HEK293 (cell line): Measurements from ENCODE around the gene THRAP3.
A peak's percentile ranks its signal among the peaks of the same experiment; 100 is the strongest.

Experiments used
- GFI1B ChIP-seq: fragments of 450-650 bp; formaldehyde crosslinking; IDR thresholded peaks from 2 replicates; pipeline ENCODE4 v1.5.1; 2016; ENCODE audit warnings: missing biosample characterization, missing genetic modification characterization
- HOXA7 ChIP-seq: sonication (generic); formaldehyde crosslinking; IDR thresholded peaks from 2 replicates; pipeline ENCODE4 v1.8.1; 2022; ENCODE audit warnings: missing genetic modification reagents, borderline replicate concordance
- KLF10 ChIP-seq: fragments of 450-650 bp; IDR thresholded peaks from 2 replicates; pipeline ENCODE4 v1.5.1; 2018; ENCODE audit warnings: missing biosample characterization, mild to moderate bottlenecking, missing genetic modification characterization
- KLF8 ChIP-seq: fragments of 450-650 bp; formaldehyde crosslinking; IDR thresholded peaks from 2 replicates; pipeline ENCODE4 v1.5.1; 2016; ENCODE audit warnings: missing biosample characterization, missing genetic modification characterization
- MYNN ChIP-seq: fragments of 450-650 bp; formaldehyde crosslinking; IDR thresholded peaks from 2 replicates; pipeline ENCODE4 v1.5.1; 2016; ENCODE audit warnings: missing biosample characterization, missing genetic modification characterization, borderline replicate concordance
- PRDM1 ChIP-seq: fragments of 450-650 bp; formaldehyde crosslinking; IDR thresholded peaks from 2 replicates; pipeline ENCODE4; 2016; ENCODE audit warnings: missing biosample characterization, missing genetic modification characterization
- RBAK ChIP-seq: fragments of 450-650 bp; formaldehyde crosslinking; IDR thresholded peaks from 2 replicates; pipeline ENCODE4 v1.5.1; 2016; ENCODE audit warnings: missing biosample characterization, missing genetic modification characterization
- SP7 ChIP-seq: fragments of 450-650 bp; formaldehyde crosslinking; IDR thresholded peaks from 2 replicates; pipeline ENCODE4 v1.5.1; 2016; ENCODE audit warnings: missing biosample characterization, missing genetic modification characterization
- WT1 ChIP-seq: fragments of 450-650 bp; formaldehyde crosslinking; IDR thresholded peaks from 2 replicates; pipeline ENCODE4 v1.5.1; 2016; ENCODE audit warnings: missing biosample characterization, missing genetic modification characterization
- ZFP3 ChIP-seq: fragments of 450-650 bp; formaldehyde crosslinking; IDR thresholded peaks from 2 replicates; pipeline ENCODE4 v1.5.1; 2016; ENCODE audit warnings: low read depth, missing biosample characterization, missing genetic modification characterization
- ZNF175 ChIP-seq: fragments of 450-650 bp; formaldehyde crosslinking; IDR thresholded peaks from 2 replicates; pipeline ENCODE4 v1.5.1; 2016; ENCODE audit warnings: missing biosample characterization, missing genetic modification characterization
- ZNF214 ChIP-seq: fragments of 450-650 bp; formaldehyde crosslinking; IDR thresholded peaks from 2 replicates; pipeline ENCODE4 v1.5.1; 2017; ENCODE audit warnings: missing biosample characterization, mild to moderate bottlenecking, missing genetic modification characterization, borderline replicate concordance
- ZNF292 ChIP-seq: fragments of 450-650 bp; formaldehyde crosslinking; IDR thresholded peaks from 2 replicates; pipeline ENCODE4 v1.5.1; 2016; ENCODE audit warnings: low read depth, missing biosample characterization, missing genetic modification characterization, borderline replicate concordance
- ZNF335 ChIP-seq: fragments of 450-650 bp; formaldehyde crosslinking; conservative IDR thresholded peaks from 2 replicates; pipeline ENCODE4 v1.5.1; 2016; ENCODE audit warnings: missing biosample characterization, missing genetic modification characterization
- ZNF416 ChIP-seq: fragments of 450-650 bp; formaldehyde crosslinking; IDR thresholded peaks from 2 replicates; pipeline ENCODE4 v1.5.1; 2016; ENCODE audit warnings: missing biosample characterization, missing genetic modification characterization
- ZNF433 ChIP-seq: fragments of 450-650 bp; formaldehyde crosslinking; IDR thresholded peaks from 2 replicates; pipeline ENCODE4 v1.5.1; 2016; ENCODE audit warnings: missing biosample characterization, missing genetic modification characterization, low read depth
- ZNF555 ChIP-seq: fragments of 450-650 bp; formaldehyde crosslinking; conservative IDR thresholded peaks from 2 replicates; pipeline ENCODE4 v1.5.1; 2017; ENCODE audit warnings: missing biosample characterization, mild to moderate bottlenecking, missing genetic modification characterization, inconsistent platforms
- ZNF600 ChIP-seq: fragments of 450-650 bp; formaldehyde crosslinking; IDR thresholded peaks from 2 replicates; pipeline ENCODE4 v1.5.1; 2016; ENCODE audit warnings: missing biosample characterization, missing genetic modification characterization
- ZNF623 ChIP-seq: fragments of 450-650 bp; formaldehyde crosslinking; IDR thresholded peaks from 2 replicates; pipeline ENCODE4 v1.5.1; 2016; ENCODE audit warnings: missing biosample characterization, missing genetic modification characterization
- ZNF747 ChIP-seq: fragments of 450-650 bp; formaldehyde crosslinking; IDR thresholded peaks from 2 replicates; pipeline ENCODE4 v1.5.1; 2016; ENCODE audit warnings: missing biosample characterization, missing genetic modification characterization
- ZNF837 ChIP-seq: fragments of 450-650 bp; formaldehyde crosslinking; IDR thresholded peaks from 2 replicates; pipeline ENCODE4 v1.5.1; 2016; ENCODE audit warnings: missing biosample characterization, missing genetic modification characterization
- ZSCAN23 ChIP-seq: fragments of 450-650 bp; formaldehyde crosslinking; IDR thresholded peaks from 2 replicates; pipeline ENCODE4 v1.5.1; 2016; ENCODE audit warnings: missing biosample characterization, missing genetic modification characterization
- TF ChIP-seq, protein P1 (sequence below): fragments of 450-650 bp; formaldehyde crosslinking; IDR thresholded peaks from 2 replicates; pipeline ENCODE4 v1.5.1; 2016; ENCODE audit warnings: missing biosample characterization, missing genetic modification characterization
- TF ChIP-seq, protein P2 (sequence below): fragments of 450-650 bp; formaldehyde crosslinking; IDR thresholded peaks from 2 replicates; pipeline ENCODE4 v1.5.1; 2016; ENCODE audit warnings: missing biosample characterization, missing genetic modification characterization
- TF ChIP-seq, protein P3 (sequence below): fragments of 450-650 bp; formaldehyde crosslinking; IDR thresholded peaks from 2 replicates; pipeline ENCODE4 v1.5.1; 2016; ENCODE audit warnings: missing biosample characterization, missing genetic modification characterization
- TF ChIP-seq, protein P4 (sequence below): fragments of 450-650 bp; formaldehyde crosslinking; IDR thresholded peaks from 2 replicates; pipeline ENCODE4 v1.5.1; 2016; ENCODE audit warnings: missing biosample characterization, missing genetic modification characterization
- TF ChIP-seq, protein P5 (sequence below): fragments of 450-650 bp; formaldehyde crosslinking; IDR thresholded peaks from 2 replicates; pipeline ENCODE4 v1.5.1; 2016; ENCODE audit warnings: missing biosample characterization, missing genetic modification characterization
- TF ChIP-seq, protein P6 (sequence below): fragments of 450-650 bp; formaldehyde crosslinking; IDR thresholded peaks from 2 replicates; pipeline ENCODE4 v1.5.1; 2016; ENCODE audit warnings: missing biosample characterization, missing genetic modification characterization

The THRAP3 gene

DNA sequence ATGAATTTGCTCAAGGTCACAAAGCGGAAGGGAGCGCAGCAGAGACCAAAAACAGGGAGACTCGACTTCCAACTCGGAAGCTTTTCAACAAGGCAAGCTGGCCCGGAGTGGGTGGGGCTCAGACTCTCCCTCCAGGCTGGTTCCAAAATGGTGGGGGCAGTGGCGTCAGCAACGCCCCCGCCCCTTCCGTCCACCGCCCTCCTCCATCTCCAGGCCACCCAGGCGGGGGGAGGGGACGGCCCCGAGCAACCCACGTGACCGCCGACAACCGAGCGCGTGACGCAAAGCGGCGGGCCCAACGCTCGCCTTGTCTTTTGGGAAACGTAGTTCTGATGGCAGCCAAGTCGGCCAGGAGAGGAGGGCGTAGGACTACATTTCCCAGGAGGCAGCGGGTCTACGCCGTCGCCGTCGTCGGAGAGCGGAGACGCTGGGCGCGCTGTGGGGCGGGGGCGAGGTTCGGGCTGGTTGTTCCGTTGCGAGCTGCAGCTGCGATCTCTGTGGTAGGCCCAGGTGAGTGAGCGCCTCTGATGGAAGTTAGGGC, at the start of gene THRAP3 (continued):
- TF ChIP-seq, protein P1, sequence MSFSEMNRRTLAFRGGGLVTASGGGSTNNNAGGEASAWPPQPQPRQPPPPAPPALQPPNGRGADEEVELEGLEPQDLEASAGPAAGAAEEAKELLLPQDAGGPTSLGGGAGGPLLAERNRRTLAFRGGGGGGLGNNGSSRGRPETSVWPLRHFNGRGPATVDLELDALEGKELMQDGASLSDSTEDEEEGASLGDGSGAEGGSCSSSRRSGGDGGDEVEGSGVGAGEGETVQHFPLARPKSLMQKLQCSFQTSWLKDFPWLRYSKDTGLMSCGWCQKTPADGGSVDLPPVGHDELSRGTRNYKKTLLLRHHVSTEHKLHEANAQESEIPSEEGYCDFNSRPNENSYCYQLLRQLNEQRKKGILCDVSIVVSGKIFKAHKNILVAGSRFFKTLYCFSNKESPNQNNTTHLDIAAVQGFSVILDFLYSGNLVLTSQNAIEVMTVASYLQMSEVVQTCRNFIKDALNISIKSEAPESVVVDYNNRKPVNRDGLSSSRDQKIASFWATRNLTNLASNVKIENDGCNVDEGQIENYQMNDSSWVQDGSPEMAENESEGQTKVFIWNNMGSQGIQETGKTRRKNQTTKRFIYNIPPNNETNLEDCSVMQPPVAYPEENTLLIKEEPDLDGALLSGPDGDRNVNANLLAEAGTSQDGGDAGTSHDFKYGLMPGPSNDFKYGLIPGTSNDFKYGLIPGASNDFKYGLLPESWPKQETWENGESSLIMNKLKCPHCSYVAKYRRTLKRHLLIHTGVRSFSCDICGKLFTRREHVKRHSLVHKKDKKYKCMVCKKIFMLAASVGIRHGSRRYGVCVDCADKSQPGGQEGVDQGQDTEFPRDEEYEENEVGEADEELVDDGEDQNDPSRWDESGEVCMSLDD: no peak
- TF ChIP-seq ZNF600 (no peak), ZNF335 (tag by site-specific recombination) (no peak; the same call in none of the 2 replicates), HOXA7 (CRISPR knock-in tag) (no peak), ZNF175 (tag by site-specific recombination) (no peak), ZNF747 (tag by site-specific recombination) (no peak), ZNF214 (tag by site-specific recombination) (no peak), ZNF292 (no peak), PRDM1 (0 out of 2 replicates have a peak, but pooled peaks have one; percentile 4), ZFP3 (no peak), ZNF555 (tag by site-specific recombination) (no peak), ZNF433 (no peak), WT1 (no peak; the same call in 1 of the 2 replicates), SP7 (tag by site-specific recombination) (peak; percentile 76; the same call in 1 of the 2 replicates), KLF8 (peak; percentile 100), MYNN (tag by site-specific recombination) (no peak), KLF10 (tag by site-specific recombination) (peak; percentile 94), ZNF837 (no peak), ZNF416 (tag by site-specific recombination) (no peak), RBAK (no peak), ZSCAN23 (tag by site-specific recombination) (no peak), GFI1B (tag by site-specific recombination) (no peak), ZNF623 (tag by site-specific recombination) (no peak; the same call in 1 of the 2 replicates)
- TF ChIP-seq, protein P2, sequence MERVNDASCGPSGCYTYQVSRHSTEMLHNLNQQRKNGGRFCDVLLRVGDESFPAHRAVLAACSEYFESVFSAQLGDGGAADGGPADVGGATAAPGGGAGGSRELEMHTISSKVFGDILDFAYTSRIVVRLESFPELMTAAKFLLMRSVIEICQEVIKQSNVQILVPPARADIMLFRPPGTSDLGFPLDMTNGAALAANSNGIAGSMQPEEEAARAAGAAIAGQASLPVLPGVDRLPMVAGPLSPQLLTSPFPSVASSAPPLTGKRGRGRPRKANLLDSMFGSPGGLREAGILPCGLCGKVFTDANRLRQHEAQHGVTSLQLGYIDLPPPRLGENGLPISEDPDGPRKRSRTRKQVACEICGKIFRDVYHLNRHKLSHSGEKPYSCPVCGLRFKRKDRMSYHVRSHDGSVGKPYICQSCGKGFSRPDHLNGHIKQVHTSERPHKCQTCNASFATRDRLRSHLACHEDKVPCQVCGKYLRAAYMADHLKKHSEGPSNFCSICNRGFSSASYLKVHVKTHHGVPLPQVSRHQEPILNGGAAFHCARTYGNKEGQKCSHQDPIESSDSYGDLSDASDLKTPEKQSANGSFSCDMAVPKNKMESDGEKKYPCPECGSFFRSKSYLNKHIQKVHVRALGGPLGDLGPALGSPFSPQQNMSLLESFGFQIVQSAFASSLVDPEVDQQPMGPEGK: peak; percentile 100
- TF ChIP-seq, protein P3, sequence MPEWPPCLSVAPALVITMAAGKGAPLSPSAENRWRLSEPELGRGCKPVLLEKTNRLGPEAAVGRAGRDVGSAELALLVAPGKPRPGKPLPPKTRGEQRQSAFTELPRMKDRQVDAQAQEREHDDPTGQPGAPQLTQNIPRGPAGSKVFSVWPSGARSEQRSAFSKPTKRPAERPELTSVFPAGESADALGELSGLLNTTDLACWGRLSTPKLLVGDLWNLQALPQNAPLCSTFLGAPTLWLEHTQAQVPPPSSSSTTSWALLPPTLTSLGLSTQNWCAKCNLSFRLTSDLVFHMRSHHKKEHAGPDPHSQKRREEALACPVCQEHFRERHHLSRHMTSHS (tag by site-specific recombination): no peak
- TF ChIP-seq, protein P4, sequence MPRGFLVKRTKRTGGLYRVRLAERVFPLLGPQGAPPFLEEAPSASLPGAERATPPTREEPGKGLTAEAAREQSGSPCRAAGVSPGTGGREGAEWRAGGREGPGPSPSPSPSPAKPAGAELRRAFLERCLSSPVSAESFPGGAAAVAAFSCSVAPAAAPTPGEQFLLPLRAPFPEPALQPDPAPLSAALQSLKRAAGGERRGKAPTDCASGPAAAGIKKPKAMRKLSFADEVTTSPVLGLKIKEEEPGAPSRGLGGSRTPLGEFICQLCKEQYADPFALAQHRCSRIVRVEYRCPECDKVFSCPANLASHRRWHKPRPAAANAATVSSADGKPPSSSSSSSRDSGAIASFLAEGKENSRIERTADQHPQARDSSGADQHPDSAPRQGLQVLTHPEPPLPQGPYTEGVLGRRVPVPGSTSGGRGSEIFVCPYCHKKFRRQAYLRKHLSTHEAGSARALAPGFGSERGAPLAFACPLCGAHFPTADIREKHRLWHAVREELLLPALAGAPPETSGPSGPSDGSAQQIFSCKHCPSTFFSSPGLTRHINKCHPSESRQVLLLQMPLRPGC (tag by site-specific recombination): peak; percentile 27; the same call in 1 of the 2 replicates
- TF ChIP-seq, protein P5, sequence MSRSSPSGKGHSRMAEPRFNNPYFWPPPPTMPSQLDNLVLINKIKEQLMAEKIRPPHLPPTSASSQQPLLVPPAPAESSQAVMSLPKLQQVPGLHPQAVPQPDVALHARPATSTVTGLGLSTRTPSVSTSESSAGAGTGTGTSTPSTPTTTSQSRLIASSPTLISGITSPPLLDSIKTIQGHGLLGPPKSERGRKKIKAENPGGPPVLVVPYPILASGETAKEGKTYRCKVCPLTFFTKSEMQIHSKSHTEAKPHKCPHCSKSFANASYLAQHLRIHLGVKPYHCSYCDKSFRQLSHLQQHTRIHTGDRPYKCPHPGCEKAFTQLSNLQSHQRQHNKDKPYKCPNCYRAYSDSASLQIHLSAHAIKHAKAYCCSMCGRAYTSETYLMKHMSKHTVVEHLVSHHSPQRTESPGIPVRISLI (tag by site-specific recombination): no peak
- TF ChIP-seq, protein P6, sequence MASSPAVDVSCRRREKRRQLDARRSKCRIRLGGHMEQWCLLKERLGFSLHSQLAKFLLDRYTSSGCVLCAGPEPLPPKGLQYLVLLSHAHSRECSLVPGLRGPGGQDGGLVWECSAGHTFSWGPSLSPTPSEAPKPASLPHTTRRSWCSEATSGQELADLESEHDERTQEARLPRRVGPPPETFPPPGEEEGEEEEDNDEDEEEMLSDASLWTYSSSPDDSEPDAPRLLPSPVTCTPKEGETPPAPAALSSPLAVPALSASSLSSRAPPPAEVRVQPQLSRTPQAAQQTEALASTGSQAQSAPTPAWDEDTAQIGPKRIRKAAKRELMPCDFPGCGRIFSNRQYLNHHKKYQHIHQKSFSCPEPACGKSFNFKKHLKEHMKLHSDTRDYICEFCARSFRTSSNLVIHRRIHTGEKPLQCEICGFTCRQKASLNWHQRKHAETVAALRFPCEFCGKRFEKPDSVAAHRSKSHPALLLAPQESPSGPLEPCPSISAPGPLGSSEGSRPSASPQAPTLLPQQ (tag by site-specific recombination): peak; percentile 80; the same call in 1 of the 2 replicates
